Left lobe of liver (tissue), 2 donors: ENCODE measurements around the gene EVC. TPM values are rescaled to one million over a fixed set of nuclear protein-coding genes. Genes with fewer than 3 reads are reported as not detected.
"Not testable (repeated sequence)": the region's sequence is repeated elsewhere in the genome, so short reads cannot be mapped to it uniquely, and the experiment has no call there.

Experiments
- ATAC-seq: fragments of 200-7000 bp; cut with Tn5 transposase; one replicate; pipeline ENCODE4 v1.9.1; 2020; ENCODE audit warnings: mild to moderate bottlenecking, moderate library complexity
- DNase-seq: peaks from one replicate; pipeline ENCODE4 v3.0.0-alpha.2; 2020; ENCODE audit warnings: low spot score
- total RNA-seq: library from RNA; stranded (reverse); gene quantifications from one replicate; pipeline ENCODE4 v1.2.1, GENCODE V29; 2021
- donor health status: DM: no; HTN: no; CAD: no; lungs with moderate emphysema.
- donor health status: DM: no; HTN: yes; CAD: no.

The EVC gene
- total RNA-seq, 1 donor from 2014 or later, result 11.0 TPM

- DNase-seq (no peak), ATAC-seq (no peak)
Observed at GRCh38 chr4:5809216-5809776, 98.3 kb downstream of the EVC start.

- no peak for DNase-seq
- ATAC-seq, result no peak
Observed at GRCh38 chr4:5810151-5810550, 99.2 kb downstream of the EVC start.

DNA sequence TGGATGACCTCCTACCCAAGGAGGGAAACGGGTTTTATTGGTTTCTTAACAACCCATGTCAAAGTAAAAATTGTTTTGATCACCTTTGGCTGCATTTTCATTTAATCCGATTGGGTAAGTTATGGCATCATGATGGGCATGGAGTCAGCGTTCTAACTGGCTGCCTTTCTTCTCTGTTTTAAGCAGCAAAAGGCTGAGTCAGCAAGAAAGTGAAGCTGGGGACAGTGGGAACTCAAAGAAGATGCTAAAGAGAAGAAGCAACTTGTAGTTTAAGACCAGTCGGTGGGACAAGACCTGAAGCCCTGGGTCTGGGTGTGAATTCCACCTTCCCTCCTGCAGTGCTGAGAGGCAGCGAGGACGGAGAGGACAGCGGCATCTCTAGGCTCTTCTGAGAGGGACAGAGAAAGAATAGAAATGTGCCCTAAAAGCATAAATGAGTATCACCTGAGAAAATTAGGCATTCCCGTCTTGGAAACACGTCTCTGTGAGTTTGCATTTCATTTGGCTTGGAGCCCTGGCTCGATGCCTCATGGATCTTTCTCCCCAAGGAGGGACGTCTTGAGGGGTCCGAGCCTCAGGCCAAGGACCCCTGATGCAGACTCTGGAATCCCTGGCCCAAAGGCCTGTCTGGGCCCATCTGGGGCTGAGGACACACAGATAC is 99.9 kb downstream of the EVC start:
- ATAC-seq, result no peak
- no peak for DNase-seq

- ATAC-seq, DNase-seq: not testable (repeated sequence)
Observed at GRCh38 chr4:5812057-5812456, 101.1 kb downstream of the EVC start.

GRCh38 chr4:5812506-5813229 is 101.7 kb downstream of the EVC start:
- DNase-seq, result no peak

DNA sequence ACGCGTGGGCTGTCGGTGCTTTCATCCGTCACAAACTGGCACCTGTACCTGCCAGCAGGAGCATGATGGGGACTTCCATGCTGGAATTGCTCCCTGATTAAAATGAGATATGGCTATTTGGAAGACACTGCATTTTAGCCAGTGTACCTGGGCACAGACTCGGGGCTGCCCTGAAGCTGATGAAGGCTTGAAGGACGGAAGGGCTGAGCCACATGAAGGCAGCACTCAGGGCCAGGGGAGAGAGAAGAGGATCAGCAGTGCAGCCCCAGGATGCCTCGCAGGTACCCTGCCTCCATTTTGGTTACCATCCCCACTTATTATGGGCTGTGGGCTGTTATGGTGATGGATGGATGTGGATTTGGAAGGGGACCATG is 102.9 kb downstream of the EVC start:
- ATAC-seq, result no peak
- no peak for DNase-seq

More at GRCh38 chr4:5812506-5813229, 101.7 kb downstream of the EVC start:
- ATAC-seq, result peak; percentile 88

- no peak for DNase-seq
- no peak for ATAC-seq
Observed at GRCh38 chr4:5814421-5814820, 103.4 kb downstream of the EVC start.

DNA sequence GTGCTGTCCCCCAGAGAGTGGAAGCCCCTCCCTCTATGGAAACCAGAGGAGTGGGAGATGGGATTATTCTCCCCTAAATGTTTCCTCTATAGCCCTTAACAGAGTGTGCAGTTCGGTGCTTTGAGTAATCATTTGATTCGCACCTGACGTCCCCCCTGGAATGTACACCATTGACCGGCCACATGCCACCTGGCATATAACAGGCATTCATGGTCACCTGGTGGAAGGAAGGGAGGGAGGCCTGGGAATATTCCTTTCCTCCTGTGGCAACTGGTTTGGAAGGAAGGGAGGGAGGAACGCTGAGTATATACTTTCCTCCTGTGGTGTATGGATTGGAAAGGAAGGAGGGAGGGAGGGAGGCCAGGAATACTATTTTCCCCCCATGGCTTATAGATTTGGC is 104.6 kb downstream of the EVC start:
- ATAC-seq (no peak), DNase-seq (no peak)

- DNase-seq (no peak), ATAC-seq (no peak)
Observed at GRCh38 chr4:5816101-5816500, 105.1 kb downstream of the EVC start.

GRCh38 chr4:5816851-5817375 is 105.9 kb downstream of the EVC start:
- ATAC-seq (no peak), DNase-seq (no peak)

DNA sequence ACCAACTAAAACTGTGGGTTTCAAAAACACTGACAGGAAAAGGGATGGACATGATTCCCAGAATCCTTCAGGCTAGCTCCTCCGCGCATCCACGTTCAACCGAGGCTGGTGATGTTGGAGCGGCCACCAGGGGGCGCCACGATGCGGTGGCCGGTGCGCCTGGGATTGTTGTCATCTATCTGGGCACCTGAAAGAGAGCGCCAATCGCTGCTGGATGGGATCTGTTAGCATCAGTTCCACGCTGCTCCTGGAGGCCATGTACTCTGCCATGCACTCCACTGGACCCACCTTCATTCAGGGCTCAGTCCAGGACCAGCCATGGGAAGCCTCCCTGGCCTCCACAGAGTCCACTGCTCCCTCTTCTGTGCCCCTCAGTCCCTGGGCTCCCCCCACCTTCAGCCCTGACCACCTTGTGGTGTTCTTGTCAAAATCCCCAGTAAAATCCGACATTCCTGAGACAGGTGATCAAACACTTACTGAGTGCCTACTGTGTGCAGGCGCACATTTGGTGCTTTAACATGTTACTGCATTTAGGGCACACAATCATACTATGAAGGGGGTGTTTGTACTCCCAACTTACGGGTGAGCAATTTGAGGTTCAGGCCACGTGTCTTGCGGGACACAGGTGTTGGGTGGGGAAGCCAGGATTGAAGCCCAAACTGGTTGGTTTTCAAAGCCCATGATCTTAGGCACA is 110.8 kb downstream of the EVC start:
- DNase-seq (no peak), ATAC-seq (no peak)

DNA sequence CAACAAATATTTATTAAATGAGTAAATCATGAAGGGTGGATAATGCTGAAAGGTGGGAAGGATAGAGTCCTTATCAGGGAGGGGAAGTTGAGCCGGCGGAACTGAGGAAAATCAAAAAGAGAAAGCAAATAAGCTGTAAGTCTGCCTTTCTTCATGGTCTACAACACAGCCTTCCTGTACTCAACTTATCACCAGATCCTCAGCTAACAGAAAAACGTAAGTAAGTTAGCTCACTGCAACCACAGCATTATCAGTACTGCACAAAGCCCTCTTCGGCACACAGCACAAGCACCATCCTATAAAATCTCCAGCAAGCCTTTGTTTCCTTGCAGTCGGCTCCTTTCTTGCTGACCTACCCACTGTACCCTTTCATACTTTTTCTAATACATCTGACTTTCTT is 111.6 kb downstream of the EVC start:
- DNase-seq (no peak), ATAC-seq (no peak)

- DNase-seq (no peak), ATAC-seq (no peak)
Observed at GRCh38 chr4:5823542-5824211, 112.7 kb downstream of the EVC start.

GRCh38 chr4:5824227-5824626 is 113.2 kb downstream of the EVC start:
- DNase-seq (no peak), ATAC-seq (no peak)

DNA sequence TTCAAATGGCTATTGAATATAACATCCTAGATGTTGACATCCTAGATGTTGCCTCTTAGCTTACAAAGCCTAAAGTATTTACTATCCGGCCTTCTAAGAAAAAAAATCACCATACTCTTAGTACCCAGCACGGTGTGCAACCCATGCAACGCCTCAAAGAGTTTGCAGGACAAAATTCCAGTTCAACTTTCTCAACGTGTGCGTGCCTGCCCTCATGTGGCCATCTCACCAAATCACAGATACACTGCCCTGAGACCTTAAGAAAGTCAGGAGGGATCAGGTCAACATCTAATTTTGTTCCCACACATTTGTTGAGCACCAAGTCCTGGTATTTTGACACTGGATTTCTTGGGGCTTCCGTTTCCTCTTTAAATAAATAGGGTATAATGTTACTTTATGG is 113.6 kb downstream of the EVC start:
- DNase-seq (no peak), ATAC-seq (peak; percentile 75)

DNA sequence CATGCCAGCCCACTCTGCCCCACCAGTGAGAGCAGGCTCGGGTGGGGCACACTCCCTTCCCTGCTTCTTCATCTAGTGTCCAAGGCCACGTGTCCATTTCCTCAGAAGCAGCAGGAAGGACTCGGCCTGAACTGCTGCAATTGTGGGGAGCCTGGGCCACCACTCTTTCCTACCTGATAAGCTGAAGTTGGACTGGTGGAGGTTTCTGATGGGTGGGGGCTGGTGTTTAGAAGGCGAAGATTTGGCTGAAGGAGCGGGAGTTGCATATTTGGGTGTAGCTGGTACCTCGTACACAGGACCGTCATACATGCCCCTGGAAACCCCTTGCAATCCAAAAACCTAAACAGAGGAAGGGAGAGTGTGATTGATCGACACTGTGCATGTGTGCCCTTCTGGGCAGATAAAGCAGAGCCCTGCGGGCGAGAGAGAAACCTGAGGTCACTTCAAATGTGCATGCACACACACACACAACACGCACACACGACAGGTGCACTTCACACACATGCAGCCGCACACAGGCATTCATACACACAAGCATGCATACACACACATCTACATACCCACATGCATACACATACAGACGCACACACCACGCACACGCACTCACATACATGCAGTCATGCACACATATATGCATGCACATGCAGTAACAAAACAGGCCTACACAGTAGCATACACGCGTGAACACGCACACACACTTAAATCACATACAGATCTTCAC is 114.5 kb downstream of the EVC start:
- no peak for ATAC-seq
- no peak for DNase-seq

DNA sequence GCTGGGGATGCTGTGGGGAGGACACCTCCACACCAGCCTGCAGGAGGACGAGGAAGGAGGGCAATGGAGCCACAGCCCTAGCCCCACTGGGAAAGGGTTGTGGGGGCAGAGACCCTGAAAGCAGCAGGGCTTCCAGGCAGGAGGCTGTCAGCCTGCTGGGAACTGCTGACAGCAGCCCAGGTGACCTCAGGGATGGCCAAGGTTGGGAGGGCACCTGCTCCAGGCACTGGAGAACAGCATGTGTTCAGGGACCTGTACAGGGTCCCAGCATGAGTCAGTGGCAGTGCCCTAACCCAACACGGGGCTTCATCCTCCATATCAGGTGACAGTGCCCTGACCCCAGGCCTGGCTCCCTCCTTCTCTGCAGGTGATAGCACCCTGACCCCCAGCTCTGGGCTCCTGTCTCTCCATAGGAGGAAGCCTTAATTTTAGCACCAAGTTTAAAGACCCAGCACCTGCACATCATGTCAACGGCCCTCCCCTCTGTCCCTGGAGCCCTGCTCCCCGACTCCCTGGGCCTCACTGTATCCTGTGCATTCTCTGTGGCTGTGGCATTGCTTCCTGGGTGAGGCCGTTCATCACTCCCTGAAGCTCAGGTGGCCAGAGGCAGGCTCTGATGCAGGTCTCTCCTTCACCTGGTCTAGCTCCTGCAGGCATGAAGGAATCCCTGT is 115.6 kb downstream of the EVC start:
- DNase-seq (no peak), ATAC-seq (no peak)

DNA sequence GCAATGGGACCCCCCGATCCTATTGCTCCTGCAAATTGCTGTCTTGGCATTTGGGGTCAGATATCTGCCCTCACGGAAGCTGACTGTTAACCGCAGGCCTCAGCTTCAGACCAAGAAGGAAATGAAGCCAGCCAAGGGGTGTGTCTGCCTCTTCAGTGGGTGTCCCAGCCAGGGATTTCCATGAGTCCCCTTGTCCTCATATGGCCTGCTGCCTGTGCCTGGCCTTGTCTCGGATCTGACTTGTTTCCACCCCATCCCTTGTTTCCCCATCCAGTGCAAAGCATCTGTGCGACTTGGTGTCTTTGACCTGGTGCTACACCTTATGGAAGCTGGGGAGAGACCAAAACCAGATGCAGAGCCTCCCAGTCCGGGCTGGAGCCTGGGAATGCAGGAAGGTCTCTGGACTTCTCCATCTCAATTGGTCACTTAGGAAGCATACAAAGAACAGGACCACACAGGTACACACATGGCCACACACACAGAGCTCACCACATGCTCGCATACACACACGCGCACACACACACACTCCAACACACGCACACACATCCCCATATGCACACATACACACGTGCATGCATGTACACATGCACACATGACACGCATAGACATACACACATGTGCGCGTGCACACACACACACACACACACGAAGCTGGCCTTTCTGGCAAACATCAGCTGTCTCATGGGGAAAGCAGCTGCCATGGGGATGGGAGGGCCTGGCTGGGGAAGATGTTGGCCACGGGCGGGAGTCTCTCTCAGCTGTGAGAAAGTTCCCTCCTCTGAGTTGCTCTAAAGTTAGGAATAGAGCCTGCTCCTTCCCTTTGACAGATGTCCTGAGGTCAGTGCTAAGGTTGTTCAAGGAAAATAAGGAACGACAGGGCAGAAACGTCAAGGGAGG is 116.4 kb downstream of the EVC start:
- no peak for ATAC-seq
- DNase-seq, result no peak

GRCh38 chr4:5828005-5828391 is 117.0 kb downstream of the EVC start:
- ATAC-seq (no peak), DNase-seq (no peak)
